Thyroid gland (tissue), 4 donors: Measurements from ENCODE around the gene RNF44.

Experiments used
- POLR2A ChIP-seq, 2 donors: fragments of 450-650 bp; IDR thresholded peaks; one replicate each; pipeline ENCODE4 v1.6.1; 2017; ENCODE audit warnings: antibody characterized with exemption in 2 of 2, mild to moderate bottlenecking in 2 of 2, moderate library complexity in 1 of 2
- TF ChIP-seq, protein P1 (sequence below), 6 experiments: fragments of 200-600 bp in 3 of 6; fragments of 450-650 bp in 3 of 6; sonication (generic) in 3 of 6; IDR thresholded peaks; one replicate each; pipeline ENCODE4 v1.5.1; 2016 to 2019; ENCODE audit warnings: antibody characterized with exemption in 6 of 6, mild to moderate bottlenecking in 2 of 6, inconsistent platforms in 1 of 6, moderate library complexity in 1 of 6

DNA sequence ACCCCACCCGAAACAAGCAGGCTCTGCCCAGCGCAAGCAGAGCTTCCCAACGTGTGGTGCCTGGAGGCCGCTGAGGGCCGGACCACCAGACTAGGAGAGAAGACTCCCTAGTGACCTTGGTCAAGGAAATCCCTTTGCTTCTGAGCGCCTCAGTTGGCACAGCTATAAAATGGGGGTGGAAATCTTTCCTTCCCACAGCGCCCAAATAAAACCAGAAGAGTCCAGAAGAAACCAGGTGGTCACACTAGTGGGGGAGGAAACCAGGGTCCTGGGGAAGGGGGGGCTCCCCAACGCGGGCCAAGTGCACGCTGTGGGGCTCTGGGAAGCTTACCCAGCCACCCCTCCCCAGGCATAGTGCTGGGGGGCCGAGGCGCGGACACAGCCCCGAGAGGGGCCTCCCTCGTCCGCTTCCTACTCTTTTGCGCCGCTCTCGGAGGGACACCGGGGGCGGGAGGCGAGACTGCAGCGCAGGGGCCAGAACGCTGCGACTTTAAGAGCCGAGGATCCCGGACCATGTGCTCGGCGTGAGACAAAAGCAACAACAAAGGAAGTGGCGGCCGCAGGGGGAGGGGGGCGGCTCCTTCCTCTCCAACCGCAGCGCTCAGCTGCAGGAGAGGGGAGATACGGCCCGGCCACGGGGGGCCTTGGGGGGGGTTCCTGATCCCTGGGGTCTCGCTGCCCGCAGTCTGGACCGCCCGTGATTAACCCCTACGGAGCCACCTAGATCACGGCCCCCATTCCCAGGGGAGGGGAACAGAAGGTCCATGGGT lies 885 bp downstream of the RNF44 start:
- peak in 1 of 2 donors; percentile 24 for TF ChIP-seq POLR2A (IDR thresholded peaks at IDR 0.05)
- TF ChIP-seq, protein P1, sequence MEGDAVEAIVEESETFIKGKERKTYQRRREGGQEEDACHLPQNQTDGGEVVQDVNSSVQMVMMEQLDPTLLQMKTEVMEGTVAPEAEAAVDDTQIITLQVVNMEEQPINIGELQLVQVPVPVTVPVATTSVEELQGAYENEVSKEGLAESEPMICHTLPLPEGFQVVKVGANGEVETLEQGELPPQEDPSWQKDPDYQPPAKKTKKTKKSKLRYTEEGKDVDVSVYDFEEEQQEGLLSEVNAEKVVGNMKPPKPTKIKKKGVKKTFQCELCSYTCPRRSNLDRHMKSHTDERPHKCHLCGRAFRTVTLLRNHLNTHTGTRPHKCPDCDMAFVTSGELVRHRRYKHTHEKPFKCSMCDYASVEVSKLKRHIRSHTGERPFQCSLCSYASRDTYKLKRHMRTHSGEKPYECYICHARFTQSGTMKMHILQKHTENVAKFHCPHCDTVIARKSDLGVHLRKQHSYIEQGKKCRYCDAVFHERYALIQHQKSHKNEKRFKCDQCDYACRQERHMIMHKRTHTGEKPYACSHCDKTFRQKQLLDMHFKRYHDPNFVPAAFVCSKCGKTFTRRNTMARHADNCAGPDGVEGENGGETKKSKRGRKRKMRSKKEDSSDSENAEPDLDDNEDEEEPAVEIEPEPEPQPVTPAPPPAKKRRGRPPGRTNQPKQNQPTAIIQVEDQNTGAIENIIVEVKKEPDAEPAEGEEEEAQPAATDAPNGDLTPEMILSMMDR (IDR thresholded peaks at IDR 0.05): no peak
